Esophagus muscularis mucosa (tissue), 4 donors: Measurements from ENCODE around the gene CHSY3. TPM values are rescaled to one million over a fixed set of nuclear protein-coding genes. Genes with fewer than 3 reads are reported as not detected.

Experiments used
- DNase-seq: peaks from one replicate; pipeline ENCODE4 v3.0.0-alpha.2; 2017; ENCODE audit errors: extremely low spot score
- H3K27ac ChIP-seq, 4 donors: fragments of 200-600 bp; sonication (generic); replicated peaks in 1 of 4; 1 replicate in 3 of 4; 2 replicates in 1 of 4; pipeline ENCODE4 v1.5.1; 2016 to 2019; ENCODE audit warnings: mild to moderate bottlenecking in 1 of 4
- H3K27me3 ChIP-seq, 4 donors: fragments of 200-600 bp; sonication (generic); one replicate each; pipeline versions ENCODE4 v1.5.1 to v1.6.0; 2016 to 2019
- H3K36me3 ChIP-seq, 4 donors: fragments of 200-600 bp; sonication (generic); one replicate each; pipeline ENCODE4 v1.5.1; 2016 to 2019
- H3K4me1 ChIP-seq, 4 donors: fragments of 200-600 bp; sonication (generic); one replicate each; pipeline ENCODE4 v1.5.1; 2016 to 2019
- H3K4me3 ChIP-seq, 4 donors: fragments of 200-600 bp; sonication (generic); 1 replicate in 2 of 4; 2 replicates in 2 of 4; pipeline ENCODE4 v1.5.1; 2016 to 2019; ENCODE audit warnings: mild to moderate bottlenecking in 4 of 4, moderate library complexity in 1 of 4
- H3K9me3 ChIP-seq, 4 donors: fragments of 200-600 bp; sonication (generic); 1 replicate in 3 of 4; 2 replicates in 1 of 4; pipeline ENCODE4 v1.5.1; 2016 to 2019
- CTCF ChIP-seq, 3 experiments: fragments of 200-600 bp in 2 of 3; fragments of 450-650 bp in 1 of 3; sonication (generic) in 2 of 3; IDR thresholded peaks; one replicate each; pipeline ENCODE4 v1.5.1; 2017 to 2019; ENCODE audit warnings: antibody characterized with exemption in 3 of 3, mild to moderate bottlenecking in 2 of 3, moderate library complexity in 1 of 3
- EP300 ChIP-seq: sonication (generic); formaldehyde crosslinking; IDR thresholded peaks from one replicate; pipeline ENCODE4 v1.6.1; 2017; ENCODE audit warnings: antibody characterized with exemption
- POLR2A ChIP-seq: fragments of 450-650 bp; IDR thresholded peaks from one replicate; pipeline ENCODE4 v1.6.1; 2017; ENCODE audit warnings: antibody characterized with exemption, moderate library complexity, mild to moderate bottlenecking, low read depth
- POLR2AphosphoS5 ChIP-seq, 2 donors: sonication (generic); formaldehyde crosslinking; IDR thresholded peaks; one replicate each; pipeline ENCODE4 v1.6.1; 2017; ENCODE audit warnings: antibody characterized with exemption in 2 of 2
- WGBS: methylation state at CpG from one replicate; pipeline ENCODE4 v1.1.5; 2018; 5-methylcytosine and 5-hydroxymethylcytosine counted together
- intact Hi-C: fragments of 100-400 bp; cut with DNase I; formaldehyde crosslinking; loops from one replicate; pipeline ENCODE4 v1.15.1; 2023
- total RNA-seq, 4 donors: library from RNA; depleted of rRNA; stranded (reverse); fragments of >200 nt; gene quantifications; one replicate each; pipeline versions ENCODE4 v1.1.0 to v1.2.1, GENCODE V29; 2016

CHSY3 gene
- total RNA-seq, 4 donors from 2014 or later = 1.2 to 2.1 (median 1.7) TPM

GRCh38 chr5:130115686-130116085, 211.4 kb downstream of the CHSY3 start:
- Histone ChIP-seq H3K27ac (no peak overlapping the region), H3K9me3 (no peaks in the 10 kb centered on the region), H3K4me3 (no peak overlapping the region), H3K4me1 (peaks cover 0 to 4% (median 0%) of the 10 kb centered on the region in 4 donors), H3K27me3 (no peaks in the 10 kb centered on the region), H3K36me3 (no peaks in the 10 kb centered on the region)
- 86% methylated on average over 8 of the region's 8 CpGs for WGBS
- intact Hi-C loops = no loop called here
- TF ChIP-seq CTCF (IDR thresholded peaks at IDR 0.05) = no peak
- TF ChIP-seq EP300 = no peak
- no peak for TF ChIP-seq POLR2A
- no peak for TF ChIP-seq POLR2AphosphoS5 (IDR thresholded peaks at IDR 0.05)
- no peak for DNase-seq

- no peak overlapping the region for H3K4me3 ChIP-seq
- H3K27me3 ChIP-seq = no peaks in the 10 kb centered on the region
- H3K36me3 ChIP-seq = no peaks in the 10 kb centered on the region
- no peak for DNase-seq
- 47% methylated on average over 5 of the region's 5 CpGs for whole genome bisulfite sequencing
- H3K9me3 ChIP-seq = no peaks in the 10 kb centered on the region
- intact Hi-C loops = no loop called here
- no peak overlapping the region for H3K27ac ChIP-seq
- no peak for TF ChIP-seq POLR2A
- peaks cover 0 to 4% (median 0%) of the 10 kb centered on the region in 4 donors for H3K4me1 ChIP-seq
These were observed 212.2 kb downstream of the CHSY3 start for GRCh38 chr5:130116462-130116861.

GRCh38 chr5:130116972-130117371, 212.7 kb downstream of the CHSY3 start:
- DNase-seq = no peak
- Histone ChIP-seq H3K27me3 (no peaks in the 10 kb centered on the region), H3K4me1 (peaks cover 0 to 4% (median 0%) of the 10 kb centered on the region in 4 donors), H3K36me3 (no peaks in the 10 kb centered on the region), H3K4me3 (no peak overlapping the region), H3K9me3 (no peaks in the 10 kb centered on the region), H3K27ac (no peak overlapping the region)
- intact Hi-C loops = no loop called here
- 100% methylated on average over 1 of the region's 1 CpG for WGBS
- TF ChIP-seq POLR2AphosphoS5 (IDR thresholded peaks at IDR 0.05) (no peak), EP300 (no peak), CTCF (IDR thresholded peaks at IDR 0.05) (no peak), POLR2A (no peak)

- H3K27me3 ChIP-seq = no peaks in the 10 kb centered on the region
- no peak overlapping the region for H3K27ac ChIP-seq
- intact Hi-C loops = no loop called here
- no peaks in the 10 kb centered on the region for H3K4me1 ChIP-seq
- H3K9me3 ChIP-seq = no peaks in the 10 kb centered on the region
- WGBS = 92% methylated on average over 1 of the region's 1 CpG
- no peaks in the 10 kb centered on the region for H3K36me3 ChIP-seq
- no peak for TF ChIP-seq EP300
- TF ChIP-seq POLR2AphosphoS5 (IDR thresholded peaks at IDR 0.05) = no peak
- TF ChIP-seq POLR2A = no peak
- TF ChIP-seq CTCF (IDR thresholded peaks at IDR 0.05) = no peak
- H3K4me3 ChIP-seq = no peak overlapping the region
- no peak for DNase-seq
These were observed 222.5 kb downstream of the CHSY3 start for GRCh38 chr5:130126746-130127145.

- WGBS = 51% methylated on average over 2 of the region's 2 CpGs
- Histone ChIP-seq H3K9me3 (no peaks in the 10 kb centered on the region), H3K27me3 (no peaks in the 10 kb centered on the region), H3K4me3 (no peak overlapping the region), H3K27ac (no peak overlapping the region), H3K36me3 (no peaks in the 10 kb centered on the region), H3K4me1 (peaks cover 0 to 20% (median 14%) of the 10 kb centered on the region in 4 donors)
- TF ChIP-seq POLR2AphosphoS5 (IDR thresholded peaks at IDR 0.05) (no peak), CTCF (IDR thresholded peaks at IDR 0.05) (no peak), EP300 (no peak), POLR2A (no peak)
- intact Hi-C loops = no loop called here
- DNase-seq = no peak
These were observed 231.2 kb downstream of the CHSY3 start for GRCh38 chr5:130135506-130135905.
